DLD1 (cell line): ENCODE results near the gene TGFBRAP1.

ENCODE experiments used
- in situ Hi-C: cut with HindIII; loops from 2 replicates; pipeline ENCODE4 v1.10.0; 2017; ENCODE audit warnings: low sequenced_read_pairs

The TGFBRAP1 gene

GRCh38 chr2:105321875-105322646, 7.5 kb downstream of the TGFBRAP1 start:
- in situ Hi-C loops: no loop called here

- in situ Hi-C loops: no loop called here
These were observed 8.8 kb downstream of the TGFBRAP1 start for GRCh38 chr2:105320651-105321215.

DNA sequence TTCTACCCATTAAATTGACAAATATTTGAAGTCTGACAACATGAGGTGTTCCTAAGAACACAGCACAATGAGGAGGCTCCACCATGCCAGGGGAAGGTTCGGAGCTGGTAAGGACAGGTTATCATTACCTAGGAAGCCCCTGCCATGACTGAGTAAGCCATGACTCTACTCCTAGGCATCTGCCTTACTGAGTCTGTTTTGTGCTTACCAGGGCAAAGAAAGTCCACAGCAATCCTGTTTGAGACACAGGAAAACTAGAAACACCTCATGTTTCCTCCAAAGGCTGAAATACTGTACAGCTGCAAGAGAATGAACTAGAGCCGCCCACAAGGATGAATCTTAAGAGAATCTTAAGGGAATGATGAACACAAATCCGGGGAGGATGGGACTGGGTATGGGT, 11.6 kb downstream of the TGFBRAP1 start:
- in situ Hi-C loops: no loop called here

GRCh38 chr2:105315314-105315713, 14.2 kb downstream of the TGFBRAP1 start:
- in situ Hi-C loops: no loop called here

- in situ Hi-C loops: no loop called here
These were observed 15.7 kb downstream of the TGFBRAP1 start for GRCh38 chr2:105313877-105314276.

DNA sequence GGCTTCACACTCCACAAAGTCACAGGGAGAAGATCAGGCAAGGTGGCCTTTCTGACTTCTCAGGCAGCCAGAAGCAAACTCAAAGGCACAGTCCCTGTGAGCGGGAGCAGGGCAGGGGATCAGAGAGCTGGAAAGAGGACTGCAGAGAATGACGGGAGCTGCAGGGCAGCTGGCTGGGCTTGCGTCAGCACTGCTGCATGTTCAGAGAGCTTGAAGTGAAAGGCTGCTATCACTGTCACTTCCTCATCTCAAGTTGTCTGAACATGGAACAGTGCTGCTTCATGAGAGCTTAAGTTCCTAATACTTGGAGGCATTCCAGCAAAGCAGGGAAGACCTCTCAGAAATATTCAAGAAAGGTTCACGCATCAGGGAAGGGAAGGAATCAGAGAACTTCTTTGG, 20.4 kb downstream of the TGFBRAP1 start:
- in situ Hi-C loops: no loop called here

DNA sequence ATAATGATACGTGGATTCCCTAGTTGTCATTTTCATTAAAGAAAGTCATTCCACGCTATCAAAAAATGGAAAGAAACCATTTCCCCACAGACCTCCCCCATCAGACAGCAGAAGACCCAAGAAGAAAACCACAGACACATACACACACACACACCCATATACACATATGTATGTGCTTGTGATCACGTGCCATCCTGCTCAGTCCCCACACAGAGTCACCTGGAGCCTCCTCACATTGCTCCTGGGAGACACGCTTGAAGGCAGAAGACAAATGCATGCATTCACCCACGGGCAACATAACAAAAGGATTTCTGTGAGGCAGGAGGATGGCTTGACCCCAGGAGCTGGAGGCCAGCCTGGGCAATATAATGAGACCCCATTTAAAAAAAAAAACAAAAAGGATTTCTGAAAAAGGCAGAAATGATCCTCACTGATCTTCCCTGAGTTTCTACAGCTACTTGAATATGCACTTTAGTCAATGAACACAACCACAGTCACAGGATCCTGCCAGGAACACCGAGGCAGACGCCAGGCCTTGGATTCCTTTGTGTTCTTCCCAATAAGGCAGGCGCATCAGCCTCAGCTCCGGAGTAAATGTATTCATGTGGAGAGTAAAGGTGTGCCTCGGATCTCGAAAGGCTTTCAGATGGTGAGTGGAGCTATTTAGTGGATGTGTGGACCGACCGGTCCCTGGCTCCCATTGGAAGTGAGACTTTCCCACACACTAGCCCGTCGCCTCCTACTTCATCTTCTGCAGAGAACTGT, 21.0 kb downstream of the TGFBRAP1 start:
- in situ Hi-C loops: no loop called here

- in situ Hi-C loops: no loop called here
These were observed 21.6 kb downstream of the TGFBRAP1 start for GRCh38 chr2:105307962-105308361.

DNA sequence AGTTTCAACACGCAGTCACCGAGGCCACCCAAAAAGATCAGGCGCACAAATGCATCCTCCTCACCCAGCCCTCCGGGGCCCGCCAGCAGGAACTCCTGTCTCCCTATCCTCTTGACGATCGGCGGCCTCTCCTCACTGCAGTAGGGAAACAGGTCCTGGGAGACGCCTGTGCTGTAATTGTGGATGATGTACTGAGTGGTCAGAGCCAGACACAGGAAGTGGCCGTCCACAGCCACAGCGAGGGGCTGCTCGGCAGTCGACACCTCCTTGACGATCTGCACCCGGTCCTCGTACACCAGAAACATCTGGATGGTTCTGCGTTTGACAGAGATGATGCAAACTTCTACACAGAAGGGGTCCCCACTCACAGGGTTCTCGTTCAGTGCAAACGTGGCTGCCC, 22.0 kb downstream of the TGFBRAP1 start:
- in situ Hi-C loops: no loop called here

GRCh38 chr2:105307146-105307545, 22.4 kb downstream of the TGFBRAP1 start:
- in situ Hi-C loops: no loop called here

DNA sequence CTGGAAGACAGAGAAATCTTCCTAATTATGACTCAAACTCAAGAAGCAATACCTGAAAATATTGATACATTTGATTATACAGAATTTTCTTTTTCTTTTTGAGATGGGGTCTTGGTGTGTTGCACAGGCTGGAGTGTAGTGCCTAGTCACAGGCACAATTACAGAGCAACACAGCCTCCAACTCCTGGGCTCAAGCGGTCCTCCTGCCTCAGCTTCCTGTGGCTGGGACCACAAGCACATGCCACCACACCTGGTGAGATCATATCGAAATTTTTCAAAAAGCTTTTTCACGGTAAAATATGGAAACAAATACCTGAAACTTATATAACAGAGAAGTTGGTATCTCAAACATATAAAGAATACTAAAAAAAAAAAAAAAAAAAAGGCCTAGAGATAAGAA, 27.9 kb downstream of the TGFBRAP1 start:
- in situ Hi-C loops: no loop called here

GRCh38 chr2:105299290-105299689, 30.2 kb downstream of the TGFBRAP1 start:
- in situ Hi-C loops: no loop called here

DNA sequence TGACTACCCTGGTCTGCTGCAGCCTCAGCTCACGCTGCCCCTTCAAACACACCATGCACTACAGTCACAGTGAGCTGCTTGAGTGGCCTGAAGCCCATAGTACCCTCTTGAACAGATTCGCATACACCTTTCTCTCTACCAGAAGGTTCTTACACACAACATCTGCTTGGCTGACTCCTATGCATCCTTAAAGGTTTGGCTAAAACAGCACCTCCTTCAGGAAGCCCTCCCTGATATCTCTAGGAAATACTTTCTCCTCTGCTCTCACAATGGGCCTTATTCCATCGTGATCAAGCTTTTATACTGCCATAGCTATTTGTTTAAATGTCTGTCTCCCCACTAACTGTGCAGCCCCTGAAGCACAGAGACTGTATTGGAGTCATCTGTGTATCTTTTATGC, 31.5 kb downstream of the TGFBRAP1 start:
- in situ Hi-C loops: no loop called here

DNA sequence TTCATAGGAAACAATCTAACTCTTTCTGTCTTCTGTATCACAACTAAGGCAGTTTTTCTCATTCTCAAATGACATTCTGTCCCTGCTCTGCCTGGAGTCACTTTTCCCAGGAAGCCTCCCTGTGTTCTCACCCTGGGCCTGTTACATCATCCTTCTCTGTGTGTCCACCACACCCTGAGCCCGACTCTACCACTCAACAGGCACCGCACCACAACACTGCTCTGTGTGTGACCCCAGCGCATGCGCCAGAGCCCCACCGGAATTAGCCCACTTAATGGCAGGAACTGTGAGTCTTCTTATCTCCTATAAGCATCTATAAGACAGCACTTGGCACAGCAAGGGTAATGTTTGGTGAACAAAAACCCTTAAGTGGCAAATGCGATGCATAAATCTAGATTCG, 32.3 kb downstream of the TGFBRAP1 start:
- in situ Hi-C loops: no loop called here

GRCh38 chr2:105296017-105296611, 33.4 kb downstream of the TGFBRAP1 start:
- in situ Hi-C loops: no loop called here

GRCh38 chr2:105294844-105295481, 34.6 kb downstream of the TGFBRAP1 start:
- in situ Hi-C loops: no loop called here

DNA sequence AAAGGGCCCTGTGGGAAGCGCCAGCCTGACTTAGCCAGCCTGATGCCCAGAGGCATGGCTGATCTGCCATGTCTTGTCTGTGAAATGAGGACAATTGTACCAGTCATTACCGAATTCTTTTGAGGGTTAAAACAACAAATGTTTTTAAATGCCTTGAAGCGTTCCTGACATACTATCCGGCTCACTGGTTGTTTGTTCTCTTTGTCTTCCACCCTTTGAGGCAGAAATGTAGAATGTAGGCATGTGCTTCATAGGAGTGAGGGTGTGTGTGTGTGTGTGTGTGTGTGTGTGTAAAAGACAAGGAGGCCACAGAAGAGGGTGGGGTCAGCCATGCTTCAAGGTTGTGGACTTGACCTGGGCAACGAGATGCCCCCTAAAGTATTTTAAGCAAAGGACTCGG, 35.5 kb downstream of the TGFBRAP1 start:
- in situ Hi-C loops: no loop called here

DNA sequence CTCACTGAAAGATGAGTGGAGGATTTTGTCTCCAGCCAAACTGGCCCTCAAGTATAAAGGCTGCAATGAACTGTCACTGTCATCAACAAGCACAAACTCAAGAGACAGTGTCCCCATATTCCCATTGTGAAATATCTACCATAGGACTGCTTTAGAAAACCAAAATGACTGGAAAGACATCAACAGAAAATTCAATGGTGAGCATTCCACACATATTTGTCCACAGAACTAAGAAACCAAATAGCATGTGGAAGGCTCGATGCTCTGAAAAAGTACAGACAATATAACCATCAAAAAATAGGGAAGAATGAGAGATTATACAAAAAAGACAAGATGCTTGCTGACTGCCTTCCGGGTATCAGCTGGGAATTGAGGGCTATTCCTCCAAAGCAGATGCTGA, 37.6 kb downstream of the TGFBRAP1 start:
- in situ Hi-C loops: no loop called here

- in situ Hi-C loops: no loop called here
These were observed 38.4 kb downstream of the TGFBRAP1 start for GRCh38 chr2:105290981-105291660.

DNA sequence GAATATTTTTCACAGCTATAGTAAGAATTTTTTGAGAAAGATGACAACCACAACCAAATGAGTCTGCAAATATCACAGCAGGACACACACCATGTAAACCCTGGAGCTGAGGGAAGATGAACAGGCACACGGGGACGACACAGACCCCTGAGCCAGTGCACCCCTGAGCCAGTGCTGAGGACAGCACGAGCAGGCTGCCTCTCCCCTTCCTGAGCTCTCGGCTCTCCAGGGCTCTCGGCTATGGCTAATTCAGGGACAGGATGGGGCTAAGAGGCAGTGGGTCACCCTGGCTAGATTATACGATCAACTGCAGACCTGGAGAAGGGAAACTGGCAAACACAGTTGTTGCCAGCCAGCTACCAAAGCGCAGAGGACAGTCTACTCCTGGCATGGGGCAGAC, 41.4 kb downstream of the TGFBRAP1 start:
- in situ Hi-C loops: no loop called here

GRCh38 chr2:105287692-105288091, 41.8 kb downstream of the TGFBRAP1 start:
- in situ Hi-C loops: no loop called here
